H9 (cell line): ENCODE measurements around the gene NDUFAB1. TPM values are rescaled to one million over a fixed set of nuclear protein-coding genes. Genes with fewer than 3 reads are reported as not detected.

Experiments used
- DNase-seq: peaks from one replicate; pipeline ENCODE4 v3.0.0-alpha.2; 2017
- H2AFZ ChIP-seq: one replicate; pipeline ENCODE4 v1.6.1; 2013; ENCODE audit warnings: mild to moderate bottlenecking, low read length, control low read depth, moderate library complexity
- H2AK5ac ChIP-seq: 2 replicates; pipeline ENCODE4 v1.6.1; 2013; ENCODE audit warnings: low read length, control low read depth, mixed read lengths; ENCODE audit not compliant: insufficient read length
- H2BK120ac ChIP-seq: one replicate; pipeline ENCODE4 v1.6.1; 2013; ENCODE audit warnings: low read depth, mild to moderate bottlenecking, low read length, control low read depth, inconsistent platforms; ENCODE audit not compliant: poor library complexity, severe bottlenecking
- H2BK12ac ChIP-seq: 2 replicates; pipeline ENCODE4 v1.6.1; 2013; ENCODE audit warnings: low read length, control low read depth, mixed read lengths, low read depth; ENCODE audit not compliant: insufficient read length
- H2BK15ac ChIP-seq: 2 replicates; pipeline ENCODE4 v1.6.1; 2013; ENCODE audit warnings: low read depth, low read length, control low read depth
- H2BK20ac ChIP-seq: one replicate; pipeline ENCODE4 v1.6.1; 2013; ENCODE audit warnings: low read depth, mild to moderate bottlenecking, low read length, control low read depth, inconsistent platforms; ENCODE audit not compliant: poor library complexity, severe bottlenecking
- H2BK5ac ChIP-seq: 2 replicates; pipeline ENCODE4 v1.6.1; 2013; ENCODE audit warnings: low read length, control low read depth, mixed read lengths; ENCODE audit not compliant: insufficient read length
- H3K14ac ChIP-seq: 2 replicates; pipeline ENCODE4 v1.6.1; 2013; ENCODE audit warnings: low read length, control low read depth; ENCODE audit not compliant: insufficient read depth
- H3K18ac ChIP-seq: 2 replicates; pipeline ENCODE4 v1.6.1; 2013; ENCODE audit warnings: low read depth, mild to moderate bottlenecking, mixed read lengths, low read length, control low read depth; ENCODE audit not compliant: insufficient read length
- H3K23ac ChIP-seq: 2 replicates; pipeline ENCODE4 v1.6.1; 2013; ENCODE audit warnings: low read length, control low read depth, mixed read lengths, low read depth; ENCODE audit not compliant: insufficient read length
- H3K23me2 ChIP-seq: 2 replicates; pipeline ENCODE4 v1.6.1; 2013; ENCODE audit warnings: low read depth, mild to moderate bottlenecking, mixed read lengths, low read length, control low read depth; ENCODE audit not compliant: insufficient read length, poor library complexity, severe bottlenecking
- H3K27ac ChIP-seq: 2 replicates; pipeline ENCODE4 v1.5.1; 2013; ENCODE audit warnings: low read length, control low read depth, mixed read lengths, low read depth; ENCODE audit not compliant: insufficient read length
- H3K27me3 ChIP-seq: 2 replicates; pipeline ENCODE4 v1.6.1; 2013; ENCODE audit warnings: low read length, control low read depth, inconsistent platforms; ENCODE audit not compliant: insufficient read depth
- H3K4ac ChIP-seq: 2 replicates; pipeline ENCODE4 v1.6.1; 2013; ENCODE audit warnings: low read depth, mild to moderate bottlenecking, control low read depth, inconsistent platforms, low read length, moderate library complexity
- H3K4me1 ChIP-seq: 2 replicates; pipeline ENCODE4 v1.6.1; 2013; ENCODE audit warnings: low read length, control low read depth, inconsistent platforms; ENCODE audit not compliant: insufficient read depth
- H3K4me2 ChIP-seq: 2 replicates; pipeline ENCODE4 v1.6.1; 2013; ENCODE audit warnings: low read length, control low read depth, mixed read lengths; ENCODE audit not compliant: insufficient read length, insufficient read depth
- H3K56ac ChIP-seq: 2 replicates; pipeline ENCODE4 v1.6.1; 2013; ENCODE audit warnings: low read depth, mild to moderate bottlenecking, mixed read lengths, low read length, control low read depth; ENCODE audit not compliant: insufficient read length
- H3K79me1 ChIP-seq: 2 replicates; pipeline ENCODE4 v1.6.1; 2013; ENCODE audit warnings: low read depth, mild to moderate bottlenecking, moderate library complexity, low read length, control low read depth, inconsistent platforms; ENCODE audit not compliant: insufficient read depth, poor library complexity, severe bottlenecking
- H3K79me2 ChIP-seq: 2 replicates; pipeline ENCODE4 v1.6.1; 2013; ENCODE audit warnings: low read length, control low read depth, inconsistent platforms; ENCODE audit not compliant: insufficient read depth
- H3K9ac ChIP-seq: 2 replicates; pipeline ENCODE4 v1.6.1; 2013; ENCODE audit warnings: low read length, control low read depth, mixed read lengths; ENCODE audit not compliant: insufficient read length; ENCODE audit errors: extremely low read depth
- H3K9me3 ChIP-seq: one replicate; pipeline ENCODE4 v1.6.1; 2013; ENCODE audit warnings: low read depth, low read length, inconsistent platforms; ENCODE audit not compliant: control insufficient read depth
- H3T11ph ChIP-seq: one replicate; pipeline ENCODE4 v1.6.1; 2013; ENCODE audit warnings: mild to moderate bottlenecking, low read length, control low read depth, inconsistent platforms
- H4K20me1 ChIP-seq: one replicate; pipeline ENCODE4 v1.6.1; 2013; ENCODE audit not compliant: control insufficient read depth, insufficient read length, insufficient read depth
- H4K5ac ChIP-seq: 2 replicates; pipeline ENCODE4 v1.6.1; 2013; ENCODE audit warnings: low read depth, mild to moderate bottlenecking, mixed read lengths, low read length, control low read depth; ENCODE audit not compliant: insufficient read length
- H4K8ac ChIP-seq: replicated peaks from 2 replicates; pipeline ENCODE4 v1.6.1; 2013; ENCODE audit warnings: low read length, control low read depth, mixed read lengths, low read depth; ENCODE audit not compliant: insufficient read length
- H4K91ac ChIP-seq: 2 replicates; pipeline ENCODE4 v1.6.1; 2013; ENCODE audit warnings: low read depth, mild to moderate bottlenecking, moderate library complexity, mixed read lengths, low read length, control low read depth; ENCODE audit not compliant: insufficient read length
- H3K27ac Mint-ChIP-seq, 3 experiments: 2 replicates in 2 of 3; 3 replicates in 1 of 3; pipeline ENCODE4 v1.8.0; 2020 to 2021; ENCODE audit warnings: mixed read lengths in 3 of 3, mild to moderate bottlenecking in 1 of 3, moderate library complexity in 1 of 3
- H3K27me3 Mint-ChIP-seq: 2 replicates; pipeline ENCODE4 v1.8.0; 2021; ENCODE audit warnings: low read depth, mild to moderate bottlenecking, moderate library complexity, mixed read lengths
- H3K36me3 Mint-ChIP-seq, 3 experiments: 2 replicates in 2 of 3; 3 replicates in 1 of 3; pipeline ENCODE4 v1.8.0; 2020 to 2021; ENCODE audit warnings: low read depth in 3 of 3, mixed read lengths in 3 of 3; ENCODE audit not compliant: insufficient read depth in 1 of 3
- H3K4me1 Mint-ChIP-seq, 2 experiments: 2 replicates each; pipeline ENCODE4 v1.8.0; 2020; ENCODE audit warnings: mixed read lengths in 2 of 2
- H3K4me3 Mint-ChIP-seq, 2 experiments: 2 replicates in 1 of 2; 3 replicates in 1 of 2; pipeline ENCODE4 v1.8.0; 2020 to 2021; ENCODE audit warnings: mild to moderate bottlenecking in 2 of 2, mixed read lengths in 2 of 2, moderate library complexity in 1 of 2
- H3K9me3 Mint-ChIP-seq, 2 experiments: 2 replicates in 1 of 2; 3 replicates in 1 of 2; pipeline ENCODE4 v1.8.0; 2020; ENCODE audit warnings: mild to moderate bottlenecking in 2 of 2, mixed read lengths in 2 of 2, moderate library complexity in 1 of 2
- WGBS: extraction: QIAGEN DNeasy Blood & Tissue Kit; methylation state at CpG from one replicate; pipeline ENCODE4 v1.1.7; 2013; ENCODE audit warnings: missing lambda C conversion rate, low lambda C conversion rate, mixed read lengths; ENCODE audit not compliant: insufficient read length; ENCODE audit errors: extremely low coverage; 5-methylcytosine and 5-hydroxymethylcytosine counted together
- total RNA-seq: library from RNA; stranded (reverse); gene quantifications from 2 replicates; pipeline ENCODE4 v1.2.1, GENCODE V29; 2021
- TF ChIP-seq, protein P1 (sequence below): fragments of 200-600 bp; sonication (generic); conservative IDR thresholded peaks from 3 replicates; pipeline ENCODE4 v1.8.0; 2021; ENCODE audit warnings: antibody characterized with exemption, mild to moderate bottlenecking

NDUFAB1 gene
- total RNA-seq, 1 experiment from 2014 or later: 192 TPM

DNA sequence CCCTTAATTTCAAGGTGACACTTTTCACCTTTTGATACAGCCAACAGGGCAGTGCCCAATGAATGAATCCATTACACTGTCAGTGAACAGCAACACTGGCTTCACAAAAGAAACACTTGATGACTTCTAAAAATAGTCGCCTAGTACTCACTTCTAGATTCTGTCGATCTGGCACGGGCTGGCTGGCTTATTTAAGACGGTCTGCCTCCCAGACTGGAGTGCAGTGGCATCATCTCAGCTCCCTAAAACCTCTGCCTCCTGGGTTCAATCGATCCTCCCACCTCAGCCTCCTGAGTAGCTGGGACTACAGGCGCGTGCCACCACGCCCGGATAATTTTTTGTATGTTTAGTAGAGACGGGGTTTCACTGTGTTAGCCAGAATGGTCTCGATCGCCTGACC, 1.9 kb downstream of the NDUFAB1 start:
- TF ChIP-seq, protein P1, sequence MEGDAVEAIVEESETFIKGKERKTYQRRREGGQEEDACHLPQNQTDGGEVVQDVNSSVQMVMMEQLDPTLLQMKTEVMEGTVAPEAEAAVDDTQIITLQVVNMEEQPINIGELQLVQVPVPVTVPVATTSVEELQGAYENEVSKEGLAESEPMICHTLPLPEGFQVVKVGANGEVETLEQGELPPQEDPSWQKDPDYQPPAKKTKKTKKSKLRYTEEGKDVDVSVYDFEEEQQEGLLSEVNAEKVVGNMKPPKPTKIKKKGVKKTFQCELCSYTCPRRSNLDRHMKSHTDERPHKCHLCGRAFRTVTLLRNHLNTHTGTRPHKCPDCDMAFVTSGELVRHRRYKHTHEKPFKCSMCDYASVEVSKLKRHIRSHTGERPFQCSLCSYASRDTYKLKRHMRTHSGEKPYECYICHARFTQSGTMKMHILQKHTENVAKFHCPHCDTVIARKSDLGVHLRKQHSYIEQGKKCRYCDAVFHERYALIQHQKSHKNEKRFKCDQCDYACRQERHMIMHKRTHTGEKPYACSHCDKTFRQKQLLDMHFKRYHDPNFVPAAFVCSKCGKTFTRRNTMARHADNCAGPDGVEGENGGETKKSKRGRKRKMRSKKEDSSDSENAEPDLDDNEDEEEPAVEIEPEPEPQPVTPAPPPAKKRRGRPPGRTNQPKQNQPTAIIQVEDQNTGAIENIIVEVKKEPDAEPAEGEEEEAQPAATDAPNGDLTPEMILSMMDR: no peak
- H3K79me1 ChIP-seq: peaks cover 3% of the 10 kb centered on the region
- H4K91ac ChIP-seq: no peak overlapping the region
- H3K27ac Mint-ChIP-seq: no peak overlapping the region
- no peak for DNase-seq
- no peaks in the 10 kb centered on the region for H3K4me1 ChIP-seq
- H3K23ac ChIP-seq: no peak overlapping the region
- no peak overlapping the region for H3K9ac ChIP-seq
- no peak overlapping the region for H3K4me2 ChIP-seq
- H3K79me2 ChIP-seq: peaks cover 29% of the 10 kb centered on the region; the same call in 1 of the 2 replicates
- H3K56ac ChIP-seq: no peak overlapping the region
- no peak overlapping the region for H2BK20ac ChIP-seq
- H3K27me3 Mint-ChIP-seq: no peaks in the 10 kb centered on the region
- no CpG with 5 or more reads among the region's 12 CpGs for WGBS
- H3K4me1 Mint-ChIP-seq: peaks cover 12 to 22% of the 10 kb centered on the region in 2 experiments
- H2AK5ac ChIP-seq: no peak overlapping the region
- peaks cover 20 to 46% (median 30%) of the 10 kb centered on the region in 3 experiments for H3K36me3 Mint-ChIP-seq
- no peaks in the 10 kb centered on the region for H4K20me1 ChIP-seq
- no peak overlapping the region for H3K27ac ChIP-seq
- H3K27me3 ChIP-seq: no peaks in the 10 kb centered on the region
- no peak overlapping the region for H3K18ac ChIP-seq
- no peak overlapping the region for H4K5ac ChIP-seq
- peaks cover 7% of the 10 kb centered on the region for H3K23me2 ChIP-seq
- no peak overlapping the region for H2BK15ac ChIP-seq
- peak overlapping the region; percentile 86 to 89; a peak in 3 of 5 replicates for H3K4me3 Mint-ChIP-seq
- no peaks in the 10 kb centered on the region for H3K9me3 ChIP-seq
- no peaks in the 10 kb centered on the region for H3K9me3 Mint-ChIP-seq
- H3T11ph ChIP-seq: no peak overlapping the region
- H3K4ac ChIP-seq: no peak overlapping the region
- H2BK12ac ChIP-seq: no peak overlapping the region
- no peak overlapping the region for H4K8ac ChIP-seq
- H2AFZ ChIP-seq: no peak overlapping the region
- no peak overlapping the region for H2BK120ac ChIP-seq
- no peak overlapping the region for H3K14ac ChIP-seq
- no peak overlapping the region for H2BK5ac ChIP-seq
